GM18520 (cell line): ENCODE measurements around the gene TMOD3.
"Not testable (repeated sequence)": the region's sequence is repeated elsewhere in the genome, so short reads cannot be mapped to it uniquely, and the experiment has no call there.

Experiments used
- ATAC-seq: cut with Tn5 transposase; IDR thresholded peaks from one replicate; pipeline ENCODE4 v1.9.1; 2021; ENCODE audit not compliant: unreplicated experiment

The TMOD3 gene

GRCh38 chr15:51863131-51863530, 33.7 kb downstream of the TMOD3 start:
- ATAC-seq: no peak

- ATAC-seq: no peak
Observed at GRCh38 chr15:51864408-51865056, 35.1 kb downstream of the TMOD3 start.

- ATAC-seq: no peak
Observed at GRCh38 chr15:51865317-51865716, 35.9 kb downstream of the TMOD3 start.

DNA sequence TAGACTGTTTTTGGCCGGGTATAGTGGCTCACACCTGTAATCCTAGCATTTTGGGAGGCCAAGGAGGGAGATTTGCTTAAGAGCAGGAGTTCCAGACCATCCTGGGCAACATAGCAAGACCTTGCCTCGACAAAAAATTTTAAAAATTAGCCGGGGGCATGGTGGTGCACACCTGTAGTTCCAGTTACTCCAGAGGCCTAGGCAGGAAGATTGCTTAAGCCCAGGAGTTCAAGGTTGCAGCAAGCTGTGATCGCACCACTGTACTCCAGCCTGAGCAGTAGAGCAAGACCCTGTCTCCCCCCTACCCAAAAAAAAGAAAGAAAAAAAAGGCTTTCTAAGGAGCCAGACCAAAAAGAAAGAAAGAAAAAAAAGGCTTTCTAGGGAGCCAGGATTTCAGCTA, 36.7 kb downstream of the TMOD3 start:
- no peak for ATAC-seq

- no peak for ATAC-seq
Observed at GRCh38 chr15:51866751-51867150, 37.3 kb downstream of the TMOD3 start.

- no peak for ATAC-seq
Observed at GRCh38 chr15:51869060-51869421, 39.6 kb downstream of the TMOD3 start.

DNA sequence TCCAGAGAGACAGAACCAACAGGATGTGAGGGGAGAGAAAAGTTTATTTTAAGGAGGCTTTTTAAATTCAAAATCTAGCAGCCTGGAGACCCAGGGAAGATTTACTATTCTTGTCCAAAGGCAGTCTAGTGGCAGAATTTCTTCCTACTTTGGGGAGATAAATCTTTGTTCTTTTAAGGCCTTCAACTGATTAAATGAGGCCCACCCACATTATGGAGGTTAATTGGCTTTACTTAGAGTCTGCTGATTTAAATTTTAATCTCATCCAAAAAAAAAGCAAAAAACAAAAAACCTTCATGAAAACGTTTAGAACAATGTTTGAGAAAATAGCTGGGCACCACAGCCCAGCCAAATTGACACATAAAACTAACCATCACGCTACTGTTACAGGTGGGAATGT, 41.3 kb downstream of the TMOD3 start:
- no peak for ATAC-seq

DNA sequence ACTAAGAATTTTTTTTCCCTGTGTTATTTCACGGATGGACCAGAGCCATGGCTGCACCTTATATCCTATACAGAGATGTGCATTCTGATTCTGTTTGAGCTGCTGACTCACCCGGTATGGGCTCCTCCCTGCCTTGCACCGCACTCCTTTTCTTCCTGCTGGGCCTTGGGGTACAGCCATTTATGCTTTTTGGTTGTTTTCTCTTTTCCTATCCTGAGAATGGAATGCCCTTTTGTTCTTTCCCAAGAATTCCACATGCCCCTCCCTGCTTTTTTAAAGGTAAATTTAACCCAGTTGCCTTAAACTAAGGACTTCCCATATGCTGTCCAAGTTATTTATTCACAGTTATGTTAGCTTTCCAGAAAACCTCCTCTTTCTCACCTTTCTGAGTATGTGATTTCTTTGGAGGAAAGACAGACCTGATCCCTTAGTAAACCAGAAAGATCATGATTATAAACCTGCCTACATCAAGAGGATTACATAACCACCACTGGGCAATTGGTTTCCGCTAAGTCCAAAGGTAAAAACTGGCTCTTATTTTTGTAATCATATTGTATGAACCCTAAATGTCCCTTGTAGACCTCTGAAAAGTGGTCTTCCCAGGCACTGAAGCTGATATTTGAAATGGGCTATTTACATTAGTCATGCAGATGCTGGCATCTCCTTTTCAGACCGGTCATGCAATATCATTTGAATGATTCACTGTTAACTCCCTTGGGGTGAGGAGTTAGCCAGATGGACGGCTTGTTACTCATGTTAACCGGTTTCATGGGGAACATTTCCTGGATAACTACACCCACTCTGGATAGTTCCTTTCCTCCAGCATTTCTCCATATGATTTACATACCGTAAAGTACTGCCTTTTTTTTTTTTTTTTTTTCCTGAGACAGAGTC, 45.5 kb downstream of the TMOD3 start:
- no peak for ATAC-seq

- ATAC-seq: no peak
Observed at GRCh38 chr15:51876169-51876568, 46.7 kb downstream of the TMOD3 start.

- ATAC-seq: no peak
Observed at GRCh38 chr15:51878446-51879386, 49.3 kb downstream of the TMOD3 start.

GRCh38 chr15:51879555-51879954, 50.1 kb downstream of the TMOD3 start:
- no peak for ATAC-seq

GRCh38 chr15:51883271-51883837, 53.9 kb downstream of the TMOD3 start:
- ATAC-seq: no peak

GRCh38 chr15:51884041-51884440, 54.6 kb downstream of the TMOD3 start:
- ATAC-seq: no peak

DNA sequence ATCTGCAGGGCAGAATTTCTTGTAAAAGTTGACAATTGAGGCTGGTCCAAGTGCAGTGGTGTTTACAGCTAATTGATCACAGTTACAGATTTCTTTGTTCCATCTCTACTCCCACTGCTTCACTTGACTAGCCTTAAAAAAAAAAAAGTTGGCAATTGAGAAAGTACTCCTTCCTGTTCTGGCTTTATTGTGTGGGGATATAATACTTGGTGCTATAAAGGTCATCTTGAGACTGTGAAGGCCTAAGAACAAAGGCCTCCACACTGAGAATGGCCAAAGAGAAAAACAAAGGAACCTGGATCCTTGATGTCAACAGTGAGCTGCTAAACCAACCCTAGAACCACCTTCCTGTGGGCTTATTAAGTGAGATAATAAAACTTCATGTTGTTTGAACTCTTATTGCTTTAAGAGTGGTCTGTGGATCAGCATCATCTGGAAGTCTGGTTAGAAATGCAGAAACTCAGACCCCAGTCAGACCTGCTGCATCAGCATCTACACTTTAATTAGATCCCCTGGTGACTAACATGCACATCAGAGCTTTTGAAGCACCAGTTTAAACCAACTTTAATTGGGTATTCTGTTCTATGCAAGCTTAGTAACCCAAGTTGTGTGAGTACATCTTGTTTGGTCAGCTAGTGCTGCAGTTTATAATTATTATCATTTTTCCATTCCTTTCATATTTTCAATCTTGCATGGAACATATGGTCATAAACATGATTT, 55.2 kb downstream of the TMOD3 start:
- no peak for ATAC-seq

DNA sequence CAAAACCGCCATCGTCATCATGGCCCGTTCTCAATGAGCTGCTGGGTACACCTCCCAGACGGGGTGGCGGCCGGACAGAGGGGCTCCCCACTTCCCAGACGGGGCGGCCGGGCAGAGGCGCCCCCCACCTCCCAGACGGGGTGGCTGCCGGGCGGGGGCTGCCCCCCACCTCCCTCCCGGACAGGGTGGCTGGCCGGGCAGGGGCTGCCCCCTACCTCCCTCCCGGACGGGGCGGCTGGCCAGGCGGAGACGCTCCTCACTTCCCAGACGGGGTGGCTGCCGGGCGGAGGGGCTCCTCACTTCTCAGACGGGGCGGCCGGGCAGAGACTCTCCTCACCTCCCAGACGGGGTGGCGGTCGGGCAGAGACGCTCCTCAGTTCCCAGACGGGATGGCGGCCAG, 56.3 kb downstream of the TMOD3 start:
- not testable (repeated sequence) for ATAC-seq

- no peak for ATAC-seq
Observed at GRCh38 chr15:51887887-51888592, 58.6 kb downstream of the TMOD3 start.

DNA sequence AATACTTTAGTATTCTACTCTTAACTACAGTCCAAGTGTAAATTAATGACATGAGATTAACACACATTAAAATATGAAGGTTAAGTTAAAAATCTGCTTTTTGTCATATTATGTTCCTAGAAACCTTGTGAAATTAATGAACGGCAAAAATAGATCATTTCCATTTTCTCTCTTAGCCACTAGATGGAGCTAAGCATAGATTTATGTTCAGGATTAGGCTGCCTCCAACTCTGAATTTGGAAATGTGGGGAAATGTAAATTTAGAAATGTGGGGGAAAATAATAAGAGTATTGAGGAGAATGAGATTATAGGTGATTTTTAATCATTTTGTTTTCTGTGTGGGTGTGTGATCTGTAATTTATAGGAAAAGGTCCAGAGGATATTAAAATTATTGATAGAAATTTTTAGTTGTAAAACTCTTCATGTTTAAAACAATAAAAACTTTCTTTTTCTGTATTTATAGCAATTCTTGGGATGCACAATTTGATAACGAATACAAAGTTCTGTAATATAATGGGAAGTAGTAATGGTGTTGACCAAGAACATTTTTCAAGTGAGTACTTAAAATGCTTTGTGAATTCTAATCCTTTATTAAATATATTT, 59.2 kb downstream of the TMOD3 start:
- no peak for ATAC-seq

DNA sequence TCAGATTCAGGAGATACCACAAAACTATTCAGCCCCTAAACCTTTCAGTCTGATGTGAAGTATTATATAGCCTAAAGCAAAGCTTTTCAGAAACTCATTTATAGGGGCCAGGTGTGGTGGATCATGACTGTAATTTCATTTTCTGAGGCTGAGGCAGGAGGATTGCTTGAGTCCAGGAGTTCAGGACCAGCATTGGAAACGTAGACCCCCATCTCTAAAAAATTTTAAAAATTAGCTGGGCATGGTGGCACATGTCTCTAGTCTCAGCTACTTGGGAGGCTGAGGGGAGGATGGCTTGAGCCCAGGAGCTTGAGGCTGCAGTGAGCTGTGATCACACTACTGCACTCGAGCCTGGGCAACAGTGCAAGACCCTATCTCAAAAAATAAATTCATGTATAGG, 60.0 kb downstream of the TMOD3 start:
- no peak for ATAC-seq

DNA sequence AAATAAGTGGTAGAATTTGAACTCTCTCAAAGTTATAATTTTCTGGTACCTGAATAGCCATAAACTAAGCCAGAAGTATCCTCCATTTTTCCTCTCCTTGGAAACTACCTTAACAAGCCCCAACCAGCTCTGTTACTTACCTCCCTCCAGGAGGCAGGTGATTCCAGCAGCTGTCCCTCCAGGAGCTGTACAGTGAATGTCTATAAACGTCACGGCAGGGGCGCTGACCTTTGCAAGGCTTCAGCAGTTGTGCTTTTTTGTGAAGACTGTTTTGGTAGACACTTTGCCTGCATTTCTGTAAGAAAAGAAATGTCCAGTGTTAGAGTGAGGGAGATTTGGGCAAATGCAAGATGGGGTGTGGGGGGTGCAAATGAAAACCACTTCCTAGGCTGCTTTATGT, 75.0 kb downstream of the TMOD3 start:
- no peak for ATAC-seq
